ENCODE measurements around the gene DSCAM. TPM values are rescaled to one million over a fixed set of nuclear protein-coding genes. Genes with fewer than 3 reads are reported as not detected.

The DSCAM gene
- total RNA-seq, 2 donors from 2014 or later, result 18.5 to 25.5 TPM

DNA sequence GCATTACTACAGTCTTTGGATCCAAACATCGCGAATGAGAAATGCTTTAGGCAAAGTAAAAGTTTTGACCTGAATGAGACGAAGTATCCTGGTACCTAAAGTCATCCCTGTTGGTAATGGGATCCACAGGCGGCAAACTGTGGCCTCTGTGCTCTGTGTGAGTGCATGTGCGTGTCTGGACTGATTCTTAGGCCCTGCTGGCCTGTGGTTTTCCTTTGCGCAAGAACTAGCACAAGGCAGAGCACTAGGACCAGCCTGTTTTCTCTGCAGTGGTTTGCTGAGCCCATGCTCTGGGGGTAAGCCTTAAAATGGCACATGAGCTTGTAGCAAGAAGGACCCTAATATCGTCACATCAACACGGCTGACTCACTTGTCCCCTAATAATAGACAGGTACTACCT, 251.2 kb downstream of the DSCAM start:
- no peaks in the 10 kb centered on the region for H3K4me1 ChIP-seq (ENCODE audit: control insufficient read depth, insufficient read depth, low read length)
- peaks cover 3% of the 10 kb centered on the region for H3K36me3 Mint-ChIP-seq (ENCODE audit: low read depth)
- no peak for DNase-seq
- no peak overlapping the region for H3K9ac ChIP-seq (ENCODE audit: extremely low read depth, low read length, poor library complexity, severe bottlenecking)
- WGBS, 2 experiments (ENCODE audit: insufficient coverage in 1 of 2, insufficient read length in 1 of 2), result 93 to 94% methylated on average over 7 to 8 of the region's 8 CpGs
- H3K27me3 Mint-ChIP-seq (ENCODE audit: insufficient read depth), result no peaks in the 10 kb centered on the region
- no peak overlapping the region for H3K4me3 ChIP-seq (ENCODE audit: low read length)
- H3K27ac Mint-ChIP-seq, result no peak overlapping the region
- H3K4me1 Mint-ChIP-seq, result no peaks in the 10 kb centered on the region
- H3K27me3 ChIP-seq (ENCODE audit: control insufficient read depth, insufficient read depth, low read length, poor library complexity, severe bottlenecking), result no peaks in the 10 kb centered on the region
- H3K27ac ChIP-seq (ENCODE audit: low read depth, low read length), result no peak overlapping the region
- H3K4me3 Mint-ChIP-seq, result no peak overlapping the region
- H3K9me3 ChIP-seq (ENCODE audit: control insufficient read depth, low read length), result peaks cover 9% of the 10 kb centered on the region
- TF ChIP-seq, protein P1, sequence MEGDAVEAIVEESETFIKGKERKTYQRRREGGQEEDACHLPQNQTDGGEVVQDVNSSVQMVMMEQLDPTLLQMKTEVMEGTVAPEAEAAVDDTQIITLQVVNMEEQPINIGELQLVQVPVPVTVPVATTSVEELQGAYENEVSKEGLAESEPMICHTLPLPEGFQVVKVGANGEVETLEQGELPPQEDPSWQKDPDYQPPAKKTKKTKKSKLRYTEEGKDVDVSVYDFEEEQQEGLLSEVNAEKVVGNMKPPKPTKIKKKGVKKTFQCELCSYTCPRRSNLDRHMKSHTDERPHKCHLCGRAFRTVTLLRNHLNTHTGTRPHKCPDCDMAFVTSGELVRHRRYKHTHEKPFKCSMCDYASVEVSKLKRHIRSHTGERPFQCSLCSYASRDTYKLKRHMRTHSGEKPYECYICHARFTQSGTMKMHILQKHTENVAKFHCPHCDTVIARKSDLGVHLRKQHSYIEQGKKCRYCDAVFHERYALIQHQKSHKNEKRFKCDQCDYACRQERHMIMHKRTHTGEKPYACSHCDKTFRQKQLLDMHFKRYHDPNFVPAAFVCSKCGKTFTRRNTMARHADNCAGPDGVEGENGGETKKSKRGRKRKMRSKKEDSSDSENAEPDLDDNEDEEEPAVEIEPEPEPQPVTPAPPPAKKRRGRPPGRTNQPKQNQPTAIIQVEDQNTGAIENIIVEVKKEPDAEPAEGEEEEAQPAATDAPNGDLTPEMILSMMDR (conservative IDR thresholded peaks at IDR 0.05), result no peak
- no peaks in the 10 kb centered on the region for H3K36me3 ChIP-seq (ENCODE audit: control insufficient read depth, insufficient read depth, low read length)
- peaks cover 13% of the 10 kb centered on the region for H3K9me3 Mint-ChIP-seq

DNA sequence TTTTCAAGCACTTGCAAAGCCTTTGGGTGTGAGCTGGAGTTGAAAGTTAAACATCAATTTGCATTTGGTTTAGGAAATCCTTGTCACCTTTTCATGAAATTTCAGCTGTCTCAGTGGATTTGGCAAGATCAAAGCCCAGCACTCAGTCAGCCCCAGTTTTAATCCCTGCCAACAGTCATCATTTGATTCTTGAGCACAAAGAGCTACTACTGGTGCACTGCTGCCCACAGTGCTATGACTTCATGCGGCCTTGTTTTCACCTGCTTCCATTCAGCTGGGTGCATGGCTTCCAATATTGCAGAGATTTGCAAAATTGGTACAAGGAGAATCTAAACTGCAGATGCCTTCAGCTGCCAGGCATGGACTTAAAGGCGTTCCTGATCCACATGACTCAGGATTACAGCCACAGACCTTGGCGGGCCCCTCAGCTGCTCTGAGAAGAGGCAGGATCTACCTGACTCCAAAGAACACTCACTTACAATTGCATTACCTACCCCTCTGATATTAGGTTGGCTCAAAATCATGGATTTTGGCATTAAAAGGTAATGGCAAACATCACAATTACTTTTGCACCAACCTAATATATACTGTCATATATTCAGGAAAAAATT, 259.1 kb downstream of the DSCAM start:
- H3K27me3 ChIP-seq (ENCODE audit: control insufficient read depth, insufficient read depth, low read length, poor library complexity, severe bottlenecking), result no peaks in the 10 kb centered on the region
- H3K4me3 ChIP-seq (ENCODE audit: low read length), result no peak overlapping the region
- H3K27ac ChIP-seq (ENCODE audit: low read depth, low read length), result no peak overlapping the region
- H3K4me1 Mint-ChIP-seq, result peaks cover 29% of the 10 kb centered on the region
- WGBS, 2 experiments (ENCODE audit: insufficient coverage in 1 of 2, insufficient read length in 1 of 2), result 50 to 54% methylated on average over 1 to 3 of the region's 3 CpGs
- no peak overlapping the region for H3K4me3 Mint-ChIP-seq
- peaks cover 24% of the 10 kb centered on the region for H3K9me3 Mint-ChIP-seq
- DNase-seq, result no peak
- H3K9me3 ChIP-seq (ENCODE audit: control insufficient read depth, low read length), result peaks cover 20% of the 10 kb centered on the region
- H3K4me1 ChIP-seq (ENCODE audit: control insufficient read depth, insufficient read depth, low read length), result peaks cover 16% of the 10 kb centered on the region
- peaks cover 5% of the 10 kb centered on the region for H3K36me3 Mint-ChIP-seq (ENCODE audit: low read depth)
- no peaks in the 10 kb centered on the region for H3K36me3 ChIP-seq (ENCODE audit: control insufficient read depth, insufficient read depth, low read length)
- no peak overlapping the region for H3K9ac ChIP-seq (ENCODE audit: extremely low read depth, low read length, poor library complexity, severe bottlenecking)
- H3K27me3 Mint-ChIP-seq (ENCODE audit: insufficient read depth), result no peaks in the 10 kb centered on the region
- TF ChIP-seq, protein P1 (conservative IDR thresholded peaks at IDR 0.05), result no peak
- peak overlapping the region; percentile 69 for H3K27ac Mint-ChIP-seq

DNA sequence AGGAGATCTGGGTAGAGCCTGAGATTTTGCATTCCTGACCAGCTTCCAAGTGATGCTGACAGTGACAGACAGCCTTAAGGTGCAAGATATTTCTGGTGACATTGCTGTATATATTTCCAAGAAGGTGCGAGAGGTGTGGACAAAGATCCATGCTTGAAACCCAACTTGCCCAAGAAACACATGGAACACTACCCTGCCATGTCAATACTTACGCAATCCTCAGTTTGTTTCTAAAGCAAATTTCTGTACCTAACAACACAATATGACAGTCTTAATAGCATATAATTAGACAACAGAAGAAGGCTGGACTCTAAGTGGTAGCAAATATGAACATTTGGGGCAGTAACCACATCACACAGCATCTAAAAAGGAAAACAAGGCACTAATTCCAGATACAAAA, 260.4 kb downstream of the DSCAM start:
- no peak overlapping the region for H3K9ac ChIP-seq (ENCODE audit: extremely low read depth, low read length, poor library complexity, severe bottlenecking)
- no peak overlapping the region for H3K27ac Mint-ChIP-seq
- TF ChIP-seq, protein P1 (conservative IDR thresholded peaks at IDR 0.05), result no peak
- peaks cover 16% of the 10 kb centered on the region for H3K4me1 ChIP-seq (ENCODE audit: control insufficient read depth, insufficient read depth, low read length)
- no peak overlapping the region for H3K4me3 ChIP-seq (ENCODE audit: low read length)
- 100% methylated on average over 1 to 2 of the region's 2 CpGs for WGBS, 2 experiments (ENCODE audit: insufficient coverage in 1 of 2, insufficient read length in 1 of 2)
- H3K36me3 Mint-ChIP-seq (ENCODE audit: low read depth), result peaks cover 5% of the 10 kb centered on the region
- no peaks in the 10 kb centered on the region for H3K36me3 ChIP-seq (ENCODE audit: control insufficient read depth, insufficient read depth, low read length)
- no peaks in the 10 kb centered on the region for H3K27me3 Mint-ChIP-seq (ENCODE audit: insufficient read depth)
- H3K9me3 Mint-ChIP-seq, result peaks cover 24% of the 10 kb centered on the region
- H3K9me3 ChIP-seq (ENCODE audit: control insufficient read depth, low read length), result peaks cover 16% of the 10 kb centered on the region
- H3K27ac ChIP-seq (ENCODE audit: low read depth, low read length), result no peak overlapping the region
- no peak for DNase-seq
- no peaks in the 10 kb centered on the region for H3K27me3 ChIP-seq (ENCODE audit: control insufficient read depth, insufficient read depth, low read length, poor library complexity, severe bottlenecking)
- H3K4me1 Mint-ChIP-seq, result peaks cover 29% of the 10 kb centered on the region
- H3K4me3 Mint-ChIP-seq, result no peak overlapping the region

Measured in endodermal cell (in vitro differentiated cells).